Vagina (tissue), 2 donors: Measurements from ENCODE around the gene MYDGF.

Experiments
- CTCF ChIP-seq, 3 experiments: fragments of 450-650 bp in 2 of 3; fragments of 200-600 bp in 1 of 3; sonication (generic) in 1 of 3; IDR thresholded peaks; one replicate each; pipeline ENCODE4 v1.5.1; 2017 to 2019; ENCODE audit warnings: antibody characterized with exemption in 3 of 3, mild to moderate bottlenecking in 2 of 3, moderate library complexity in 2 of 3
- POLR2A ChIP-seq, 2 donors: fragments of 450-650 bp; IDR thresholded peaks; one replicate each; pipeline ENCODE4 v1.6.1; 2017; ENCODE audit warnings: antibody characterized with exemption in 2 of 2, mild to moderate bottlenecking in 2 of 2, moderate library complexity in 2 of 2
- POLR2AphosphoS5 ChIP-seq, 2 donors: sonication (generic); formaldehyde crosslinking; IDR thresholded peaks; one replicate each; pipeline ENCODE4 v1.9.0; 2017; ENCODE audit warnings: antibody characterized with exemption in 2 of 2, mild to moderate bottlenecking in 2 of 2, low read depth in 1 of 2; ENCODE audit not compliant: insufficient read depth in 1 of 2

- TF ChIP-seq POLR2AphosphoS5 (IDR thresholded peaks at IDR 0.05; ENCODE audit: insufficient read depth in 1 of 2, low read depth in 1 of 2) (no peak), POLR2A (IDR thresholded peaks at IDR 0.05) (no peak), CTCF (IDR thresholded peaks at IDR 0.05) (no peak)
Measured at GRCh38 chr19:4717966-4718701, 48.0 kb upstream of the MYDGF start.
